Activated CD4-positive, alpha-beta T cell treated with anti-CD3 and anti-CD28 coated beads, Interleukin-2, Interleukin-4, amounts not matched to agents 100 ng/mL and 50 ng/mL, durations not matched to agents 16 hours and 8 hours (primary cell): ENCODE data around the gene CEP112.
"Not testable (repeated sequence)": the region's sequence is repeated elsewhere in the genome, so short reads cannot be mapped to it uniquely, and the experiment has no call there.

Experiments
- DNase-seq: peaks from one replicate; pipeline ENCODE4 v3.0.0-alpha.2; 2020; ENCODE audit warnings: low spot score

The CEP112 gene

GRCh38 chr17:65776890-65777289, 415.0 kb downstream of the CEP112 start:
- no peak for DNase-seq

GRCh38 chr17:65774787-65775186, 417.1 kb downstream of the CEP112 start:
- DNase-seq: no peak

GRCh38 chr17:65772989-65773388, 418.9 kb downstream of the CEP112 start:
- no peak for DNase-seq

GRCh38 chr17:65771704-65772103, 420.2 kb downstream of the CEP112 start:
- DNase-seq: no peak

- DNase-seq: no peak
These were observed 428.1 kb downstream of the CEP112 start for GRCh38 chr17:65763786-65764185.

- no peak for DNase-seq
These were observed 429.0 kb downstream of the CEP112 start for GRCh38 chr17:65762973-65763372.

GRCh38 chr17:65759532-65759931, 432.4 kb downstream of the CEP112 start:
- DNase-seq: no peak

- no peak for DNase-seq
These were observed 435.2 kb downstream of the CEP112 start for GRCh38 chr17:65756760-65757159.

GRCh38 chr17:65755799-65756198, 436.1 kb downstream of the CEP112 start:
- no peak for DNase-seq

- DNase-seq: no peak
These were observed 437.3 kb downstream of the CEP112 start for GRCh38 chr17:65754630-65755029.

- no peak for DNase-seq
These were observed 437.9 kb downstream of the CEP112 start for GRCh38 chr17:65754081-65754480.

GRCh38 chr17:65753348-65753747, 438.6 kb downstream of the CEP112 start:
- no peak for DNase-seq

- no peak for DNase-seq
These were observed 440.7 kb downstream of the CEP112 start for GRCh38 chr17:65751263-65751662.

- DNase-seq: peak; percentile 4
These were observed 441.3 kb downstream of the CEP112 start for GRCh38 chr17:65750631-65751115.

GRCh38 chr17:65750166-65750565, 441.8 kb downstream of the CEP112 start:
- DNase-seq: no peak

- DNase-seq: no peak
These were observed 442.5 kb downstream of the CEP112 start for GRCh38 chr17:65749479-65749878.

GRCh38 chr17:65745241-65745640, 446.7 kb downstream of the CEP112 start:
- DNase-seq: no peak

GRCh38 chr17:65743308-65743655, 448.7 kb downstream of the CEP112 start:
- no peak for DNase-seq

GRCh38 chr17:65742403-65743307, 449.3 kb downstream of the CEP112 start:
- no peak for DNase-seq

- no peak for DNase-seq
These were observed 450.2 kb downstream of the CEP112 start for GRCh38 chr17:65741710-65742109.

GRCh38 chr17:65739034-65739433, 452.9 kb downstream of the CEP112 start:
- DNase-seq: no peak

- DNase-seq: no peak
These were observed 454.5 kb downstream of the CEP112 start for GRCh38 chr17:65737451-65737850.

- DNase-seq: no peak
These were observed 458.6 kb downstream of the CEP112 start for GRCh38 chr17:65733314-65733713.

GRCh38 chr17:65732667-65733066, 459.3 kb downstream of the CEP112 start:
- DNase-seq: not testable (repeated sequence)
